Ramos (cell line): ENCODE results near the gene SPDEF.

Experiments used
- in situ Hi-C: fragments of 300-500 bp; cut with MboI; formaldehyde crosslinking; loops from one replicate; pipeline ENCODE4 v1.14.3; 2022; ENCODE audit warnings: low sequenced_read_pairs; ENCODE audit not compliant: unreplicated experiment

The SPDEF gene

GRCh38 chr6:34556031-34556471 is at the start of gene SPDEF:
SPDEF (minus strand) TSS chr6:34556329; CDS start chr6:34544455, 11,874 bp downstream.
- in situ Hi-C loops = loop anchor here (25.0 kb wide), 1 partner anchor 581 kb away; the partner anchor contains the start of gene TCP11

DNA sequence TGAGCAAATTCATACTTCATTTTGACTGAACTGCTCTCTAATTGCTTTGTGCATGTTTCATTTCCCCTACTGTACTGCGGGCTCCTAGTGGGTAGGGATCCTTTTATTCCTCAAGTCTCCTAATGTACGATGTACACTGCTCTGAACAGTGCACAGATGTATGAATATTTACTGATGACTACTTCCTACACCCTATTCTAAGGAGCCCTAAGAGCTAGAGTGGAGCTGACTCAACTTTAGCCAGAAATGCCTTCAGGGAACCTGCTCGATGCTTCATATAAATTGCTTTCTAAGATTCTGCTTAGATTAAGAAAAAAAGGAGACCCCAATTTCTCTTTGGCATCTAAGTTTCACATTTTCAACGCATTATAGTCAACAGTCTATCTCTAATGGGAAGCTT is 47.6 kb upstream of the SPDEF start:
- in situ Hi-C loops = no loop called here

GRCh38 chr6:34602318-34603111 is 46.4 kb upstream of the SPDEF start:
- in situ Hi-C loops = no loop called here

DNA sequence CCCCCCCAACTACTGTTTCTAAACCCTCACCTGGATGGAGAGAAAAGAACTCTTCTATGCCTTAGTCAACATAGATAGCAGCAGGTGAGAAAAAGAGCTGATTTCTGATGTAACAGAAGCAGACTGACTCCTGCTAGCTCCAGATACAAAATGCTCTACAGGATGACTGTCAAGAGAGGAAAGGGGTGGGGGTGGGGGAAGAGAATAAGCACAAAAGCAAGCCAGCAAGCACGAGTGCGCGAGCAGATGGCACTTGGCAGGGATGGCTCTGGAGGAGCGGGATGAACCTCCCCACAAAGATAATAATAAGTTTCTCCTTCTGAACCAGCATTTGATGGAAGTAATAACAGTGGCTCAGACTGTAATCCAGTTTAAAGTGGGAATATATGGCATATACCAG is 45.6 kb upstream of the SPDEF start:
- in situ Hi-C loops = no loop called here

- in situ Hi-C loops = no loop called here
Measured at GRCh38 chr6:34600796-34601195, 44.7 kb upstream of the SPDEF start.

GRCh38 chr6:34600101-34600500 is 44.0 kb upstream of the SPDEF start:
- in situ Hi-C loops = no loop called here

- in situ Hi-C loops = no loop called here
Measured at GRCh38 chr6:34598712-34599111, 42.6 kb upstream of the SPDEF start.

GRCh38 chr6:34597605-34598353 is 41.6 kb upstream of the SPDEF start:
- in situ Hi-C loops = no loop called here

- in situ Hi-C loops = no loop called here
Measured at GRCh38 chr6:34596798-34597197, 40.7 kb upstream of the SPDEF start.

- in situ Hi-C loops = no loop called here
Measured at GRCh38 chr6:34595332-34596184, 39.4 kb upstream of the SPDEF start.

- in situ Hi-C loops = no loop called here
Measured at GRCh38 chr6:34593701-34594100, 37.6 kb upstream of the SPDEF start.

DNA sequence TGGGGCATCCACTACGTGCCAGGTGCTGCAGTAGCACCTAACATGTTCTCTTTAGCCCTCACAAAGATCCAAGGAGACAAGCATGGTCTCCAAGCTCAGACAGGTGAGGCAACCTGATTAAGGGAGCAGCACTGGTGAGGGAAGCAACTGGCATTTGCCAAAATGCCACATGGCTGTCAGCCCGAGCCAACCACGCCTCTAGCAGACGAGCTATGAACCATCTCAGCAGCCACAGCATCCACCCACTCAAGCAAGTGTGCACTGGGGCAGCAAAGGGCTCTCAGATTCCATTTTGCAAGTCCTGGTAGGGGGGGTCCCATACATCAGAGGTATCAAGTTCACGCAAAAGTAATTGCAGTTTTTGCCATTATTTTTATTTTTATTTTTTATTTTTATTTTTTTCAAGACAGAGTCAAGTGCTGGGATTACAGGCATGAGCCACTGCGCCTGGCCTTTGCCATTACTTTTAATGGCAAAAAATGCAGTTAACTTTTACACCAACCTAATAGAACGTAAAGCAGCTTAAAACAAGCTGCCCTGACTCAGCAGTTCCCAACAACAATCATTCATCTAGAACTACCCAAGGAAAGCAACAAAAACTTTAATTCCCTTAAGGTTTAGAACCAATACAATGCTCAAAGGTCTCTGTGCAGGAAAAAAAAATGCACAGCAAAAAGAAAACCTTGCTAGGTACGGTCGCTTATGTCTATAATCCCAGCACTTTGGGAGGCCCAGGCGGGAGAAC is 36.3 kb upstream of the SPDEF start:
- in situ Hi-C loops = no loop called here

- in situ Hi-C loops = no loop called here
Measured at GRCh38 chr6:34589691-34590090, 33.6 kb upstream of the SPDEF start.

GRCh38 chr6:34589140-34589539 is 33.0 kb upstream of the SPDEF start:
- in situ Hi-C loops = no loop called here

GRCh38 chr6:34587851-34588250 is 31.7 kb upstream of the SPDEF start:
- in situ Hi-C loops = no loop called here

DNA sequence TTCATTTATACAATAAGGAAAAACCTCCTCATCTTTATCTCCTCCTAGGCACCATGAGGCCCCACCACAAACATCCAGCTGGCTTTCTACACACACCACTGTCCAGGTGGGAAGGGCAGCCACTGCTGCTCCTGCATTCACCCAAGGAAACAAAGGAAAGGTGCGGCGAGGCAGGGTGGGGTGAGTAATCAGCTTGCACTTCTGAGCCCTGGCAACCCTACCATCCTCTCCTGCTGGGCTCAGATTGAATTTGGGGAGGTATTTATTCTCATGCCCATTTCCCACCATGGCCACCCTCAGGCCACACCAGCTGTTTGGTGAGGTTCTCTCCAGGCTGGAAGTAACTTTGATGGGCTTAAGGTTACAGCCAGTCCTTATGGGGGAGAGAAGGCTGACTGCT is 31.2 kb upstream of the SPDEF start:
- in situ Hi-C loops = no loop called here

GRCh38 chr6:34586327-34587040 is 30.4 kb upstream of the SPDEF start:
- in situ Hi-C loops = no loop called here

- in situ Hi-C loops = no loop called here
Measured at GRCh38 chr6:34585512-34586061, 29.5 kb upstream of the SPDEF start.

GRCh38 chr6:34585108-34585507 is 29.0 kb upstream of the SPDEF start:
- in situ Hi-C loops = no loop called here
